ENCODE data around the gene ASRGL1. TPM values are rescaled to one million over a fixed set of nuclear protein-coding genes. Genes with fewer than 3 reads are reported as not detected.
A peak's percentile ranks its signal among the peaks of the same experiment; 100 is the strongest.
"Not testable (repeated sequence)": the region's sequence is repeated elsewhere in the genome, so short reads cannot be mapped to it uniquely, and the experiment has no call there.

Gene ASRGL1
- total RNA-seq, 1 experiment from 2014 or later, result 37.7 TPM

DNA sequence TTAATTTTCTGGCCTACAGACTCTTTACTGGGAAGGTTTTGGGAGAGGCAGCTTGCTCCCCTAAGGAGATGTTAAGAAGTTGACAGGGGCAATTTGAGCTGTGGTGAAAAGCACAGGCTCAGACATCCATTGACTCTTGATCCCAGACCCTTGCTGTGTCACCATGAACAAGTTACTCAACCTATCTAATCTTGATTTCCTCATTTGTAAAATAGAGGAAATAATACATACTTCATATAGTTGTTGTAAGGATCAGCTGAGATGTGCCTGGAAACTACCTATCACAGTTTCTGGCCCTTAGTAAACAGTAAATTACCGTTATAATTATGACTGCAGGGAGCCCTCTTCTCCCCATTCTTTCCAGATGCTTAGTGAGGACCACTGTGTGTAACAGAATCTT, 21.8 kb upstream of the ASRGL1 start:
- no TSS peak for BruUV-seq (replicated peaks)
- ChIA-PET CTCF (no interaction called here), POLR2A (ENCODE audit: low non-redundant PET) (no interaction called here)
- Histone ChIP-seq H3K27me3 (replicated peaks; ENCODE audit: insufficient read depth, low read depth, low read length, poor library complexity) (peaks cover 20% of the 10 kb centered on the region), H3K4me3 (ENCODE audit: low read depth, low read length, poor library complexity, severe bottlenecking) (no peak overlapping the region), H3K27ac (ENCODE audit: low read depth, low read length, poor library complexity, severe bottlenecking) (no peak overlapping the region), H3K36me3 (ENCODE audit: insufficient read depth, low read length, poor library complexity, severe bottlenecking) (no peaks in the 10 kb centered on the region), H3K4me1 (ENCODE audit: insufficient read depth, low read length, poor library complexity, severe bottlenecking) (no peaks in the 10 kb centered on the region), H3K9me3 (ENCODE audit: low read depth, low read length, poor library complexity, severe bottlenecking) (no peaks in the 10 kb centered on the region)
- TF ChIP-seq, protein P1, sequence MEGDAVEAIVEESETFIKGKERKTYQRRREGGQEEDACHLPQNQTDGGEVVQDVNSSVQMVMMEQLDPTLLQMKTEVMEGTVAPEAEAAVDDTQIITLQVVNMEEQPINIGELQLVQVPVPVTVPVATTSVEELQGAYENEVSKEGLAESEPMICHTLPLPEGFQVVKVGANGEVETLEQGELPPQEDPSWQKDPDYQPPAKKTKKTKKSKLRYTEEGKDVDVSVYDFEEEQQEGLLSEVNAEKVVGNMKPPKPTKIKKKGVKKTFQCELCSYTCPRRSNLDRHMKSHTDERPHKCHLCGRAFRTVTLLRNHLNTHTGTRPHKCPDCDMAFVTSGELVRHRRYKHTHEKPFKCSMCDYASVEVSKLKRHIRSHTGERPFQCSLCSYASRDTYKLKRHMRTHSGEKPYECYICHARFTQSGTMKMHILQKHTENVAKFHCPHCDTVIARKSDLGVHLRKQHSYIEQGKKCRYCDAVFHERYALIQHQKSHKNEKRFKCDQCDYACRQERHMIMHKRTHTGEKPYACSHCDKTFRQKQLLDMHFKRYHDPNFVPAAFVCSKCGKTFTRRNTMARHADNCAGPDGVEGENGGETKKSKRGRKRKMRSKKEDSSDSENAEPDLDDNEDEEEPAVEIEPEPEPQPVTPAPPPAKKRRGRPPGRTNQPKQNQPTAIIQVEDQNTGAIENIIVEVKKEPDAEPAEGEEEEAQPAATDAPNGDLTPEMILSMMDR (conservative IDR thresholded peaks at IDR 0.05; ENCODE audit: low read depth, low read length), result no peak
- no peak for TF ChIP-seq EZH2 (IDR thresholded peaks at IDR 0.05; ENCODE audit: borderline replicate concordance, low read depth, low read length, poor library complexity, severe bottlenecking)
- no peak for DNase-seq (ENCODE audit: low spot score)
- intact Hi-C loops (cut with micrococcal nuclease; ENCODE audit: unreplicated experiment), result loop anchor here (10.0 kb wide), 1 partner anchor 441 kb away; no protein-coding TSS in a partner anchor

DNA sequence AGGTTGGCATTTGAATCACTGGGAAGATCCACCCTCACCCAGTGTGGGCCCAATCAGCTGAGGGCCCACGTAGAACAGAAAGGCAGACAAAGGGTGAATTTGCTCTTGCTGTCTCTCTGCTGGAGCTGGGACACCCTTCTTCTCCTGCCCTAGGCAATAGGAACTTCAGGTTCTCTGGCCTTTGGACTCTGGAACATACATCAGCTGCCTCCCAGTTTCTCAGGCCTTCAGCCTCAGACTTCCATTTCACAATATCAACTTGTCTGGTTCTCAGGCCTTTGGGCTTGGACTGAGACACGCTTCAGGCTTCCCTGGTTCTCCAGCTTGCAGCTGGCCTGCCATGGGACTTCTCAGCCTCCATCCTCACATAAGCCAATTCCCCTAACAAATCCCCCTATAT, 14.7 kb upstream of the ASRGL1 start:
- H3K4me1 ChIP-seq (ENCODE audit: insufficient read depth, low read length, poor library complexity, severe bottlenecking), result no peaks in the 10 kb centered on the region

DNA sequence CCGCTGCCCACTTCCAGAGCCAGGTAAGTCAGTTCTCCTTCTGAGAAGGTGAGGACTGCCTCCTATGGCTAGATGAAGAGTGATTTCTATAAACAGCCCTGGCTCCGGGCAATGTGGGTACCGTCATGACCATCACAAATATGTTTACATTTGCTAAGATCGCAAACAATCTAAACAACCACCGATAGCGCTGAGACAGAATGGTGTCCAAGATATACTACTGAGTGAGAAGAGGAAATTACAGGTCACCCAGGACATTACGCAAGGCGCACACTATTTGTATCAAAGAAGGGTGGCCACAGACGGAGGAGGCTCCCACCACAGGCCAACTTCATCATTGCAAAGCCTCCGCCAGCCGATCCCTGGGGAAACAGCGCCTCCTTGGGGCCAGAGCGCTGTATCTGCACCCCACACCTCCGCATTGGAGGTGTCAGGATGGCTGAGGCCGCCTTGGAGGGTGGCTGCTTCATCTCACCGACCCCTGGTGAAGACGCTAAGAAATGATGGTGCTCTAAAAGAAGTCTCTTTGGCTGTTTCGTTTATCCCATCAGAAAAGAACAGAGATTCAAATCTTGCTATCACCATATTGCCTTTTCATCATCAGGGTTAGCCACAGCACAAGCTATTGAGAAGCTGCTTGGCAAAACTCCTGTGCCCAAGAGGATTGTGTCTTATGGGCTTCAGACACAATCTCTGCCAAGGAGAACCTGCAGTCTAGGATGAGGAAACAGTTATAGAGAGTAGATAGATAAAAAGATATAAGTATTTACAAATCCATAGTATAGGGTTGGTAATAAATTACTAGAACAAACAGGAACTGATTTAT, 12.3 kb upstream of the ASRGL1 start:
- ChIA-PET POLR2A (ENCODE audit: low non-redundant PET) (no interaction called here), CTCF (interaction anchor here (0.7 kb wide), 1 partner anchor 12 kb away, joined by 3 read pairs; no protein-coding TSS in a partner anchor)
- no peaks in the 10 kb centered on the region for H3K9me3 ChIP-seq (ENCODE audit: low read depth, low read length, poor library complexity, severe bottlenecking)
- TF ChIP-seq, protein P1 (conservative IDR thresholded peaks at IDR 0.05; ENCODE audit: low read depth, low read length), result peak; percentile 83
- no peak for TF ChIP-seq EZH2 (IDR thresholded peaks at IDR 0.05; ENCODE audit: borderline replicate concordance, low read depth, low read length, poor library complexity, severe bottlenecking)
- H3K27me3 ChIP-seq (replicated peaks; ENCODE audit: insufficient read depth, low read depth, low read length, poor library complexity), result no peaks in the 10 kb centered on the region
- no peaks in the 10 kb centered on the region for H3K4me1 ChIP-seq (ENCODE audit: insufficient read depth, low read length, poor library complexity, severe bottlenecking)
- BruUV-seq (replicated peaks), result no TSS peak
- H3K27ac ChIP-seq (ENCODE audit: low read depth, low read length, poor library complexity, severe bottlenecking), result no peak overlapping the region
- DNase-seq (ENCODE audit: low spot score), result peak; percentile 73
- H3K4me3 ChIP-seq (ENCODE audit: low read depth, low read length, poor library complexity, severe bottlenecking), result no peak overlapping the region
- H3K36me3 ChIP-seq (ENCODE audit: insufficient read depth, low read length, poor library complexity, severe bottlenecking), result no peaks in the 10 kb centered on the region
- intact Hi-C loops (cut with micrococcal nuclease; ENCODE audit: unreplicated experiment), result no loop called here

More for the DNA sequence above, 14.7 kb upstream of the ASRGL1 start:
- no peak for DNase-seq (ENCODE audit: low spot score)
- H3K27ac ChIP-seq (ENCODE audit: low read depth, low read length, poor library complexity, severe bottlenecking), result no peak overlapping the region
- intact Hi-C loops (cut with micrococcal nuclease; ENCODE audit: unreplicated experiment), result no loop called here
- no peak for TF ChIP-seq EZH2 (IDR thresholded peaks at IDR 0.05; ENCODE audit: borderline replicate concordance, low read depth, low read length, poor library complexity, severe bottlenecking)
- TF ChIP-seq, protein P1 (conservative IDR thresholded peaks at IDR 0.05; ENCODE audit: low read depth, low read length), result no peak
- CTCF ChIA-PET, result interaction anchor here (1.5 kb wide), 1 partner anchor 12 kb away, joined by 4 read pairs; no protein-coding TSS in a partner anchor
- no peaks in the 10 kb centered on the region for H3K27me3 ChIP-seq (replicated peaks; ENCODE audit: insufficient read depth, low read depth, low read length, poor library complexity)
- no peaks in the 10 kb centered on the region for H3K9me3 ChIP-seq (ENCODE audit: low read depth, low read length, poor library complexity, severe bottlenecking)
- no peak overlapping the region for H3K4me3 ChIP-seq (ENCODE audit: low read depth, low read length, poor library complexity, severe bottlenecking)
- H3K36me3 ChIP-seq (ENCODE audit: insufficient read depth, low read length, poor library complexity, severe bottlenecking), result no peaks in the 10 kb centered on the region
- POLR2A ChIA-PET (ENCODE audit: low non-redundant PET), result interaction anchor here (0.5 kb wide), 1 partner anchor 10 kb away, joined by 3 read pairs; no protein-coding TSS in a partner anchor
- no TSS peak for BruUV-seq (replicated peaks)

- H3K4me1 ChIP-seq (ENCODE audit: insufficient read depth, low read length, poor library complexity, severe bottlenecking); POLR2A ChIA-PET (ENCODE audit: low non-redundant PET); intact Hi-C loops (cut with micrococcal nuclease; ENCODE audit: unreplicated experiment); H3K36me3 ChIP-seq (ENCODE audit: insufficient read depth, low read length, poor library complexity, severe bottlenecking); BruUV-seq (replicated peaks); H3K9me3 ChIP-seq (ENCODE audit: low read depth, low read length, poor library complexity, severe bottlenecking); DNase-seq (ENCODE audit: low spot score); H3K4me3 ChIP-seq (ENCODE audit: low read depth, low read length, poor library complexity, severe bottlenecking); H3K27ac ChIP-seq (ENCODE audit: low read depth, low read length, poor library complexity, severe bottlenecking); H3K27me3 ChIP-seq (replicated peaks; ENCODE audit: insufficient read depth, low read depth, low read length, poor library complexity): not testable (repeated sequence)
- CTCF ChIA-PET, result interaction anchor here (0.7 kb wide), 1 partner anchor 13 kb away, joined by 3 read pairs; no protein-coding TSS in a partner anchor
Observed at GRCh38 chr11:62325781-62326180, 11.5 kb upstream of the ASRGL1 start.

DNA sequence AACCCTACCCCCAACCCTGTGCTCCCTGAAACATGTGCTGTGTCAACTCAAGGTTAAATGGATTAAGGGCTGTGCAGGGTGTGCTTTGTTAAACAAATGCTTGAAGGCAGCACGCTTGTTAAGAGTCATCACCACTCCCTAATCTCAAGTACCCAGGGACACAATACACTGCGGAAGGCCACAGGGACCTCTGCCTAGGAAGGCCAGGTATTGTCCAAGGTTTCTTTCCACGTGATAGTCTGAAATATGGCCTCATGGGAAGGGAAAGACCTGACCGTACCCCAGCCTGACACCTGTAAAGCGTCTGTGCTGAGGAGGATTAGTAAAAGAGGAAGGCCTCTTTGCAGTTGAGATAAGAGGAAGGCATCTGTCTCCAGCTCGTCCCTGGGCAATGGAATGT, 10.5 kb upstream of the ASRGL1 start:
- POLR2A ChIA-PET (ENCODE audit: low non-redundant PET); H3K4me1 ChIP-seq (ENCODE audit: insufficient read depth, low read length, poor library complexity, severe bottlenecking); H3K27ac ChIP-seq (ENCODE audit: low read depth, low read length, poor library complexity, severe bottlenecking); H3K36me3 ChIP-seq (ENCODE audit: insufficient read depth, low read length, poor library complexity, severe bottlenecking); BruUV-seq (replicated peaks); H3K27me3 ChIP-seq (replicated peaks; ENCODE audit: insufficient read depth, low read depth, low read length, poor library complexity); H3K4me3 ChIP-seq (ENCODE audit: low read depth, low read length, poor library complexity, severe bottlenecking); DNase-seq (ENCODE audit: low spot score); intact Hi-C loops (cut with micrococcal nuclease; ENCODE audit: unreplicated experiment); CTCF ChIA-PET; H3K9me3 ChIP-seq (ENCODE audit: low read depth, low read length, poor library complexity, severe bottlenecking): not testable (repeated sequence)
